ENCODE data around the gene SORT1.

Gene SORT1

DNA sequence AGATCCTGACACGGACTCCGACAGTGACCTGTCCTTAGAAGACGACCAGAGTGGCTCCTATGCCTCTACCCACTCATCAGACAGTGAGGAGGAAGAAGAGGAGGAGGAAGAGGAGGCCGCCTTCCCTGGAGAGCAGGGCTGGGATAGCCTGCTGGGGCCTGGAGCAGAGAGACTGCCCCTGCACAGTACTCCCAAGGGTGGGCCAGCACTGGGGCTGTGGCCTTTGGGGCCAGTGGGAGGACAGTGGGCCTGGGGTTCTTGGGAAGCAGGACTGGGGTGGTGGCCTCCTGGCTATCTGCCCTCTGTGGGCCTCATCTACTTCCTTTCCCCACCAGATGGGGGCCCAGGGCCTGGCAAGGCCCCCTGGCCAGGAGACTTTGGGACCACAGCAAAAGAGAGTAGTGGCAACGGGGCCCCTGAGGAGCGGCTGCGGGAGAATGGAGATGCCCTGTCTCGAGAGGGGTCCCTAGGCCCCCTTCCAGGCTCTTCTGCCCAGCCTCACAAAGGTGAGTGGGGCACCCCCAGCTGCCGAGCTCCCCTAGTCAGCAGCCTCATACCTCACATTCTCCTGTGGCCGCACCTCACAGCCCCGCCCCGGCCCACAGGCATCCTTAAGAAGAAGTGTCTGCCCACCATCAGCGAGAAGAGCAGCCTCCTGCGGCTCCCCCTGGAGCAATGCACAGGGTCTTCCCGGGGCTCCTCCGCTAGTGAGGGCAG is 124.7 kb downstream of the SORT1 start:
- no peaks in the 10 kb centered on the region for H3K9me3 ChIP-seq (ENCODE audit: insufficient read depth, low read length)
- H3K79me2 ChIP-seq (ENCODE audit: insufficient read depth, low read length): no peaks in the 10 kb centered on the region
- H3K4me2 ChIP-seq (ENCODE audit: low read depth, low read length, poor library complexity, severe bottlenecking): no peak overlapping the region
- no peaks in the 10 kb centered on the region for H3K27me3 ChIP-seq (ENCODE audit: low read length)
- no peak overlapping the region for H3K4me3 ChIP-seq (ENCODE audit: insufficient read depth, low read length, poor library complexity, severe bottlenecking)
- no peak overlapping the region for H2AFZ ChIP-seq (ENCODE audit: low read depth, low read length, severe bottlenecking)
- TF ChIP-seq, protein P1, sequence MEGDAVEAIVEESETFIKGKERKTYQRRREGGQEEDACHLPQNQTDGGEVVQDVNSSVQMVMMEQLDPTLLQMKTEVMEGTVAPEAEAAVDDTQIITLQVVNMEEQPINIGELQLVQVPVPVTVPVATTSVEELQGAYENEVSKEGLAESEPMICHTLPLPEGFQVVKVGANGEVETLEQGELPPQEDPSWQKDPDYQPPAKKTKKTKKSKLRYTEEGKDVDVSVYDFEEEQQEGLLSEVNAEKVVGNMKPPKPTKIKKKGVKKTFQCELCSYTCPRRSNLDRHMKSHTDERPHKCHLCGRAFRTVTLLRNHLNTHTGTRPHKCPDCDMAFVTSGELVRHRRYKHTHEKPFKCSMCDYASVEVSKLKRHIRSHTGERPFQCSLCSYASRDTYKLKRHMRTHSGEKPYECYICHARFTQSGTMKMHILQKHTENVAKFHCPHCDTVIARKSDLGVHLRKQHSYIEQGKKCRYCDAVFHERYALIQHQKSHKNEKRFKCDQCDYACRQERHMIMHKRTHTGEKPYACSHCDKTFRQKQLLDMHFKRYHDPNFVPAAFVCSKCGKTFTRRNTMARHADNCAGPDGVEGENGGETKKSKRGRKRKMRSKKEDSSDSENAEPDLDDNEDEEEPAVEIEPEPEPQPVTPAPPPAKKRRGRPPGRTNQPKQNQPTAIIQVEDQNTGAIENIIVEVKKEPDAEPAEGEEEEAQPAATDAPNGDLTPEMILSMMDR (IDR thresholded peaks at IDR 0.05; ENCODE audit: insufficient read depth, low read length, poor library complexity, severe bottlenecking): no peak
- no peak for TF ChIP-seq EZH2phosphoT487 (conservative IDR thresholded peaks at IDR 0.05; ENCODE audit: low read length)
- H3F3A ChIP-seq (ENCODE audit: insufficient read depth): no peaks in the 10 kb centered on the region; the same call in 1 of the 2 replicates
- H3K36me3 ChIP-seq (ENCODE audit: low read length): no peaks in the 10 kb centered on the region
- no peak overlapping the region for H3K9ac ChIP-seq (ENCODE audit: low read length)
- H3K9me2 ChIP-seq (replicated peaks; ENCODE audit: insufficient read depth, low read length): no peaks in the 10 kb centered on the region
- no peaks in the 10 kb centered on the region for H4K20me1 ChIP-seq (ENCODE audit: low read depth, low read length)
- H3K27ac ChIP-seq (ENCODE audit: low read depth, low read length): no peak overlapping the region

DNA sequence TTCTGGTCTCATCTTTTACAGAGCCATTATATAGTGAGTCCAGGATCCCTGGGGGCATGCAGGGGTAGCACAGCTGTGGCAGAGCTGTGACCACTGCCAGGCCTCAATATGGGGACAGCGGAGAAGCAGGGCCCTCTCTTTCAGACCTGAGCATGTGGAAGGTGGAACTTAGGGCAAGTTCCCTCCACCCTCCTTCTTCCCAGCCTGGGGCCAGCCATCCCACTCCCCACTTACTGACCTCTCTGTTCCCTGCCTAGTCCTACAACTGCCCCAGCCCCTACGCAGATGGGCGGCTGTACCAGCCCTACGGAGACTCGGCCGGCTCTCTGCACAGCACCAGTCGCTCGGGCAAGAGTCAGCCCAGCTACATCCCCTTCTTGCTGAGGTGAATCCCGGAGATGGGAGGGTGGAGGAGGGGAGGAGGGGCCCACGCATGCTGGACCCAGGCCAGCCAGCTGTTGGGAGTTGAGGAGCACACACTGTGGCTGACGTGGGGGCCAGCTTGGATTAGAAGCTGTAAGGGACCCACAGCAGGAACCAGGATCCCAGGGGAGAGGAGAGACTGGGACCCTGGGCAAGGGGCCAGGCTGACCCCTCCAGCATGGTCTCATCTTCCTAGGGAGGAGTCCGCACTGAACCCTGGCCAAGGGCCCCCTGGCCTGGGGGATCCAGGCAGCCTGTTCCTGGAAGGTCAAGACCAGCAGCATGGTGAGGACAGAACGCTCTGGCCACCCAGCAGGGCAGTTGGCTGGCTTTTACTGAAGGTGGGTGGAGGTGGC is 125.5 kb downstream of the SORT1 start:
- Histone ChIP-seq H3K9me2 (replicated peaks; ENCODE audit: insufficient read depth, low read length) (no peaks in the 10 kb centered on the region), H3K4me3 (ENCODE audit: insufficient read depth, low read length, poor library complexity, severe bottlenecking) (no peak overlapping the region), H4K20me1 (ENCODE audit: low read depth, low read length) (no peaks in the 10 kb centered on the region), H3K4me2 (ENCODE audit: low read depth, low read length, poor library complexity, severe bottlenecking) (no peak overlapping the region), H3K27ac (ENCODE audit: low read depth, low read length) (no peak overlapping the region), H3K27me3 (ENCODE audit: low read length) (no peaks in the 10 kb centered on the region), H2AFZ (ENCODE audit: low read depth, low read length, severe bottlenecking) (no peak overlapping the region), H3F3A (ENCODE audit: insufficient read depth) (no peaks in the 10 kb centered on the region), H3K9me3 (ENCODE audit: insufficient read depth, low read length) (no peaks in the 10 kb centered on the region), H3K36me3 (ENCODE audit: low read length) (no peaks in the 10 kb centered on the region), H3K79me2 (ENCODE audit: insufficient read depth, low read length) (no peaks in the 10 kb centered on the region), H3K9ac (ENCODE audit: low read length) (no peak overlapping the region)
- no peak for TF ChIP-seq EZH2phosphoT487 (conservative IDR thresholded peaks at IDR 0.05; ENCODE audit: low read length)
- TF ChIP-seq, protein P1 (IDR thresholded peaks at IDR 0.05; ENCODE audit: insufficient read depth, low read length, poor library complexity, severe bottlenecking): no peak

DNA sequence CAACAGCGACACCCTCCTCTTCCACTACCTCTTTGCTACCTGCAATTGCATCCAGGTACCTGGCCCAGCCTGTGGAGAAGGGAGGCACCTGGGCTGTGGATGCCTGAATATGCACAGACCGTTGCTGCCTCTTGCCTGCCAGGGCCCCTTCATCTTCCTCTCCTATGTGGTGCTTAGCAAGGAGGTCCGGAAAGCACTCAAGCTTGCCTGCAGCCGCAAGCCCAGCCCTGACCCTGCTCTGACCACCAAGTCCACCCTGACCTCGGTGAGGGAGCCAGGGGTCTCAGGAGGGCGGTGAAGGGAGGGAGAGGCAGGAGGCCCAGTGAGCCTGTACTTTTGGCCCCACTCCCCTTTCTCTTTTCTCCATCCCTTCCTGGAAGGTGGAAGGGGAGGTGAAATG is 126.3 kb downstream of the SORT1 start:
- no peaks in the 10 kb centered on the region for H3K36me3 ChIP-seq (ENCODE audit: low read length)
- no peaks in the 10 kb centered on the region for H3K9me2 ChIP-seq (replicated peaks; ENCODE audit: insufficient read depth, low read length)
- no peak overlapping the region for H2AFZ ChIP-seq (ENCODE audit: low read depth, low read length, severe bottlenecking)
- H3K79me2 ChIP-seq (ENCODE audit: insufficient read depth, low read length): no peaks in the 10 kb centered on the region
- H3K27ac ChIP-seq (ENCODE audit: low read depth, low read length): no peak overlapping the region
- H3F3A ChIP-seq (ENCODE audit: insufficient read depth): no peaks in the 10 kb centered on the region
- no peaks in the 10 kb centered on the region for H3K27me3 ChIP-seq (ENCODE audit: low read length)
- no peak for TF ChIP-seq EZH2phosphoT487 (conservative IDR thresholded peaks at IDR 0.05; ENCODE audit: low read length)
- TF ChIP-seq, protein P1 (IDR thresholded peaks at IDR 0.05; ENCODE audit: insufficient read depth, low read length, poor library complexity, severe bottlenecking): no peak
- no peaks in the 10 kb centered on the region for H3K9me3 ChIP-seq (ENCODE audit: insufficient read depth, low read length)
- H3K9ac ChIP-seq (ENCODE audit: low read length): no peak overlapping the region
- H3K4me2 ChIP-seq (ENCODE audit: low read depth, low read length, poor library complexity, severe bottlenecking): no peak overlapping the region
- no peaks in the 10 kb centered on the region for H4K20me1 ChIP-seq (ENCODE audit: low read depth, low read length)
- H3K4me3 ChIP-seq (ENCODE audit: insufficient read depth, low read length, poor library complexity, severe bottlenecking): no peak overlapping the region

Data from SU-DHL-6 (cell line).